Endodermal cell (in vitro differentiated cells): ENCODE results near the gene LRP11. TPM values are rescaled to one million over a fixed set of nuclear protein-coding genes. Genes with fewer than 3 reads are reported as not detected.

Experiments used
- DNase-seq: peaks from one replicate; pipeline ENCODE4 v3.0.0-alpha.2; 2017
- H3K27ac ChIP-seq: 2 replicates; pipeline ENCODE4 v1.5.1; 2013; ENCODE audit warnings: mild to moderate bottlenecking, low read depth, low read length, moderate library complexity
- H3K27me3 ChIP-seq: 2 replicates; pipeline ENCODE4 v1.6.1; 2013; ENCODE audit warnings: mild to moderate bottlenecking, low read length, moderate library complexity; ENCODE audit not compliant: insufficient read depth, control insufficient read depth, poor library complexity, severe bottlenecking
- H3K36me3 ChIP-seq: 2 replicates; pipeline ENCODE4 v1.7.0; 2013; ENCODE audit warnings: mild to moderate bottlenecking, low read length, moderate library complexity; ENCODE audit not compliant: control insufficient read depth, insufficient read depth
- H3K4me1 ChIP-seq: one replicate; pipeline ENCODE4 v1.7.0; 2013; ENCODE audit warnings: low read length; ENCODE audit not compliant: control insufficient read depth, insufficient read depth
- H3K4me3 ChIP-seq: 2 replicates; pipeline ENCODE4 v1.5.1; 2013; ENCODE audit warnings: mild to moderate bottlenecking, low read length, moderate library complexity
- H3K9ac ChIP-seq: 2 replicates; pipeline ENCODE4 v1.6.1; 2013; ENCODE audit warnings: mild to moderate bottlenecking, low read length, moderate library complexity; ENCODE audit not compliant: poor library complexity, severe bottlenecking; ENCODE audit errors: extremely low read depth
- H3K9me3 ChIP-seq: 2 replicates; pipeline ENCODE4 v1.6.1; 2013; ENCODE audit warnings: mild to moderate bottlenecking, low read length, moderate library complexity; ENCODE audit not compliant: control insufficient read depth
- H3K27ac Mint-ChIP-seq: 2 replicates; pipeline ENCODE4 v1.8.0; 2020; ENCODE audit warnings: mixed read lengths
- H3K27me3 Mint-ChIP-seq: 2 replicates; pipeline ENCODE4 v1.8.0; 2021; ENCODE audit warnings: mild to moderate bottlenecking, mixed read lengths; ENCODE audit not compliant: insufficient read depth
- H3K36me3 Mint-ChIP-seq: 2 replicates; pipeline ENCODE4 v1.8.0; 2020; ENCODE audit warnings: low read depth, mixed read lengths
- H3K4me1 Mint-ChIP-seq: 2 replicates; pipeline ENCODE4 v1.8.0; 2020; ENCODE audit warnings: mixed read lengths
- H3K4me3 Mint-ChIP-seq: 2 replicates; pipeline ENCODE4 v1.8.0; 2020; ENCODE audit warnings: mild to moderate bottlenecking, moderate library complexity, mixed read lengths
- H3K9me3 Mint-ChIP-seq: 2 replicates; pipeline ENCODE4 v1.8.0; 2020; ENCODE audit warnings: mild to moderate bottlenecking, mixed read lengths
- CTCF ChIP-seq: fragments of 200-600 bp; sonication (generic); conservative IDR thresholded peaks from 2 replicates; pipeline ENCODE4 v1.5.0; 2021; ENCODE audit warnings: antibody characterized with exemption, mild to moderate bottlenecking
- WGBS, 2 experiments: methylation state at CpG; one replicate each; pipeline versions ENCODE4 v1.1.5 to v1.1.7; 2013; ENCODE audit warnings: missing lambda C conversion rate in 2 of 2, mixed read lengths in 1 of 2; ENCODE audit not compliant: insufficient coverage in 1 of 2, insufficient read length in 1 of 2; 5-methylcytosine and 5-hydroxymethylcytosine counted together
- total RNA-seq, 2 donors: library from RNA; stranded (reverse); fragmentation: NEBNext Ultra II Directional in 1 of 2; extraction: Animal tissue kit (Norgen Biotek cat#: 25700) in 1 of 2; gene quantifications; 2 replicates in 1 of 2; 3 replicates in 1 of 2; pipeline ENCODE4 v1.2.1, GENCODE V29; 2021

The LRP11 gene
- total RNA-seq, 2 donors from 2014 or later = 3.6 to 6.0 TPM

GRCh38 chr6:149771925-149772324 lies 92.2 kb downstream of the LRP11 start:
- no peak for DNase-seq
- H3K9ac ChIP-seq = no peak overlapping the region
- no peaks in the 10 kb centered on the region for H3K4me1 ChIP-seq
- H3K27ac ChIP-seq = no peak overlapping the region
- no peaks in the 10 kb centered on the region for H3K27me3 ChIP-seq
- H3K4me1 Mint-ChIP-seq = no peaks in the 10 kb centered on the region
- peaks cover 46% of the 10 kb centered on the region for H3K36me3 Mint-ChIP-seq
- H3K27me3 Mint-ChIP-seq = no peaks in the 10 kb centered on the region
- peaks cover 65% of the 10 kb centered on the region for H3K36me3 ChIP-seq
- TF ChIP-seq CTCF = no peak
- no peaks in the 10 kb centered on the region for H3K9me3 ChIP-seq
- 97 to 100% methylated on average over 6 of the region's 6 CpGs for WGBS, 2 experiments
- H3K4me3 ChIP-seq = no peak overlapping the region
- H3K27ac Mint-ChIP-seq = no peak overlapping the region
- H3K4me3 Mint-ChIP-seq = no peak overlapping the region
- no peaks in the 10 kb centered on the region for H3K9me3 Mint-ChIP-seq

GRCh38 chr6:149771185-149771584 lies 93.0 kb downstream of the LRP11 start:
- Mint-ChIP-seq H3K27me3 (no peaks in the 10 kb centered on the region), H3K4me1 (no peaks in the 10 kb centered on the region), H3K27ac (no peak overlapping the region), H3K36me3 (peaks cover 47% of the 10 kb centered on the region), H3K4me3 (no peak overlapping the region), H3K9me3 (peaks cover 1% of the 10 kb centered on the region)
- Histone ChIP-seq H3K27ac (no peak overlapping the region), H3K36me3 (peaks cover 64% of the 10 kb centered on the region), H3K4me1 (no peaks in the 10 kb centered on the region), H3K9ac (no peak overlapping the region), H3K4me3 (no peak overlapping the region), H3K27me3 (no peaks in the 10 kb centered on the region), H3K9me3 (peaks cover 4% of the 10 kb centered on the region)
- no peak for DNase-seq
- TF ChIP-seq CTCF = no peak
- WGBS, 2 experiments = 100% methylated on average over 1 to 2 of the region's 3 CpGs

- Histone ChIP-seq H3K27ac (no peak overlapping the region), H3K4me1 (no peaks in the 10 kb centered on the region), H3K36me3 (peaks cover 61% of the 10 kb centered on the region), H3K9ac (no peak overlapping the region), H3K27me3 (no peaks in the 10 kb centered on the region), H3K4me3 (no peak overlapping the region), H3K9me3 (peaks cover 10% of the 10 kb centered on the region)
- Mint-ChIP-seq H3K36me3 (peaks cover 48% of the 10 kb centered on the region), H3K9me3 (peaks cover 6% of the 10 kb centered on the region), H3K27ac (no peak overlapping the region), H3K4me3 (no peak overlapping the region), H3K4me1 (no peaks in the 10 kb centered on the region), H3K27me3 (no peaks in the 10 kb centered on the region)
- DNase-seq = no peak
- WGBS, 2 experiments = 85 to 98% methylated on average over 2 of the region's 2 CpGs
- TF ChIP-seq CTCF = no peak
These were observed 94.5 kb downstream of the LRP11 start for GRCh38 chr6:149769676-149770075.

Other genes with a start within 250 kb of the LRP11 start
- 10 to 100 TPM; 17.1 to 28.2 TPM for gene KATNA1, start 215.6 kb downstream of the LRP11 start, total RNA-seq
- gene LATS1, start 146.3 kb downstream of the LRP11 start, total RNA-seq = 10 to 100 TPM; 33.7 to 34.7 TPM
- gene NUP43, start 117.8 kb downstream of the LRP11 start, total RNA-seq = 10 to 100 TPM; 80.9 to 85.1 TPM
- gene PCMT1, start 114.6 kb downstream of the LRP11 start, total RNA-seq = 10 to 100 TPM; 68.5 to 72.6 TPM
- not detected for gene RAET1E, start 33.8 kb upstream of the LRP11 start, total RNA-seq
- gene RAET1G, start 58.8 kb upstream of the LRP11 start, total RNA-seq = not detected
- gene ULBP2, start 77.7 kb upstream of the LRP11 start, total RNA-seq = under 1 TPM in 1 of 2 donors, not detected in 1; 0.20 TPM
- under 1 TPM; 0.31 to 0.55 TPM for gene ULBP1, start 99.6 kb upstream of the LRP11 start, total RNA-seq
- gene RAET1L, start 161.2 kb upstream of the LRP11 start, total RNA-seq = not detected
- 1 to 10 TPM; 4.4 to 5.4 TPM for gene ULBP3, start 204.8 kb upstream of the LRP11 start, total RNA-seq